H1 (cell line): ENCODE data around the gene SLC2A5.

ENCODE experiments used
- CHD2 ChIP-seq: IDR thresholded peaks from 2 replicates; pipeline ENCODE4 v1.6.1; 2012; ENCODE audit warnings: low read length, improper control_type of control experiment
- MAFK ChIP-seq: IDR thresholded peaks from 2 replicates; pipeline ENCODE4 v1.6.1; 2012; ENCODE audit warnings: low read depth, mild to moderate bottlenecking, improper control_type of control experiment, low read length
- MAX ChIP-seq: IDR thresholded peaks from 2 replicates; pipeline ENCODE4 v1.6.1; 2012; ENCODE audit warnings: inconsistent platforms
- NRF1 ChIP-seq: IDR thresholded peaks from 2 replicates; pipeline ENCODE4 v1.6.1; 2011; ENCODE audit warnings: mild to moderate bottlenecking, low read depth, low read length, improper control_type of control experiment
- POLR2A ChIP-seq, 2 experiments: IDR thresholded peaks; 1 replicate in 1 of 2; 2 replicates in 1 of 2; pipeline ENCODE4 v1.6.1; 2011; ENCODE audit warnings: low read depth in 2 of 2, low read length in 2 of 2, mild to moderate bottlenecking in 2 of 2; ENCODE audit errors: control extremely low read depth in 1 of 2
- RBBP5 ChIP-seq: IDR thresholded peaks from 2 replicates; pipeline ENCODE4 v1.7.1; 2012; ENCODE audit warnings: low read depth, mild to moderate bottlenecking, inconsistent platforms, low read length, moderate library complexity, borderline replicate concordance
- RFX5 ChIP-seq: IDR thresholded peaks from 2 replicates; pipeline ENCODE4 v1.6.1; 2011; ENCODE audit warnings: low read depth, low read length, improper control_type of control experiment, borderline replicate concordance
- TF ChIP-seq, protein P1 (sequence below), 3 experiments: IDR thresholded peaks; 1 replicate in 2 of 3; 2 replicates in 1 of 3; pipeline versions ENCODE4 v1.5.1 to v1.6.1; 2011; ENCODE audit warnings: low read length in 3 of 3, mild to moderate bottlenecking in 3 of 3, inconsistent platforms in 2 of 3, low read depth in 1 of 3, moderate library complexity in 1 of 3; ENCODE audit not compliant: insufficient read depth in 1 of 3; ENCODE audit errors: control extremely low read depth in 1 of 3
- TF ChIP-seq, protein P2 (sequence below): IDR thresholded peaks from 2 replicates; pipeline ENCODE4 v1.6.1; 2012; ENCODE audit warnings: low read length, inconsistent platforms

- no peak for TF ChIP-seq RBBP5
- TF ChIP-seq MAX = no peak
- no peak for TF ChIP-seq NRF1
- no peak for TF ChIP-seq RFX5
- TF ChIP-seq POLR2A (IDR thresholded peaks at IDR 0.05; ENCODE audit: control extremely low read depth in 1 of 2, low read depth in 2 of 2, low read length in 2 of 2) = no peak
- TF ChIP-seq, protein P1, sequence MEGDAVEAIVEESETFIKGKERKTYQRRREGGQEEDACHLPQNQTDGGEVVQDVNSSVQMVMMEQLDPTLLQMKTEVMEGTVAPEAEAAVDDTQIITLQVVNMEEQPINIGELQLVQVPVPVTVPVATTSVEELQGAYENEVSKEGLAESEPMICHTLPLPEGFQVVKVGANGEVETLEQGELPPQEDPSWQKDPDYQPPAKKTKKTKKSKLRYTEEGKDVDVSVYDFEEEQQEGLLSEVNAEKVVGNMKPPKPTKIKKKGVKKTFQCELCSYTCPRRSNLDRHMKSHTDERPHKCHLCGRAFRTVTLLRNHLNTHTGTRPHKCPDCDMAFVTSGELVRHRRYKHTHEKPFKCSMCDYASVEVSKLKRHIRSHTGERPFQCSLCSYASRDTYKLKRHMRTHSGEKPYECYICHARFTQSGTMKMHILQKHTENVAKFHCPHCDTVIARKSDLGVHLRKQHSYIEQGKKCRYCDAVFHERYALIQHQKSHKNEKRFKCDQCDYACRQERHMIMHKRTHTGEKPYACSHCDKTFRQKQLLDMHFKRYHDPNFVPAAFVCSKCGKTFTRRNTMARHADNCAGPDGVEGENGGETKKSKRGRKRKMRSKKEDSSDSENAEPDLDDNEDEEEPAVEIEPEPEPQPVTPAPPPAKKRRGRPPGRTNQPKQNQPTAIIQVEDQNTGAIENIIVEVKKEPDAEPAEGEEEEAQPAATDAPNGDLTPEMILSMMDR (IDR thresholded peaks at IDR 0.05; ENCODE audit: control extremely low read depth in 1 of 3, insufficient read depth in 1 of 3, low read depth in 1 of 3, low read length in 3 of 3) = no peak
- TF ChIP-seq, protein P2, sequence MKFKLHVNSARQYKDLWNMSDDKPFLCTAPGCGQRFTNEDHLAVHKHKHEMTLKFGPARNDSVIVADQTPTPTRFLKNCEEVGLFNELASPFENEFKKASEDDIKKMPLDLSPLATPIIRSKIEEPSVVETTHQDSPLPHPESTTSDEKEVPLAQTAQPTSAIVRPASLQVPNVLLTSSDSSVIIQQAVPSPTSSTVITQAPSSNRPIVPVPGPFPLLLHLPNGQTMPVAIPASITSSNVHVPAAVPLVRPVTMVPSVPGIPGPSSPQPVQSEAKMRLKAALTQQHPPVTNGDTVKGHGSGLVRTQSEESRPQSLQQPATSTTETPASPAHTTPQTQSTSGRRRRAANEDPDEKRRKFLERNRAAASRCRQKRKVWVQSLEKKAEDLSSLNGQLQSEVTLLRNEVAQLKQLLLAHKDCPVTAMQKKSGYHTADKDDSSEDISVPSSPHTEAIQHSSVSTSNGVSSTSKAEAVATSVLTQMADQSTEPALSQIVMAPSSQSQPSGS = no peak
- TF ChIP-seq CHD2 = no peak
- TF ChIP-seq MAFK = no peak
Observed at GRCh38 chr1:9062846-9063245, 6.6 kb downstream of the SLC2A5 start.
